VCaP (cell line): ENCODE measurements around the gene C6orf62.
"Not testable (repeated sequence)": the region's sequence is repeated elsewhere in the genome, so short reads cannot be mapped to it uniquely, and the experiment has no call there.

ENCODE experiments used
- H3K27ac ChIP-seq: fragments of 450-650 bp; 2 replicates; pipeline ENCODE4 v1.5.1; 2017
- CTCF ChIP-seq: fragments of 450-650 bp; conservative IDR thresholded peaks from 2 replicates; pipeline ENCODE4 v1.5.1; 2017; ENCODE audit warnings: mild to moderate bottlenecking, moderate library complexity

The C6orf62 gene

GRCh38 chr6:24761193-24761835, 42.4 kb upstream of the C6orf62 start:
- peak overlapping the region; percentile 73; the same call in 1 of the 2 replicates for H3K27ac ChIP-seq
- no peak for TF ChIP-seq CTCF

DNA sequence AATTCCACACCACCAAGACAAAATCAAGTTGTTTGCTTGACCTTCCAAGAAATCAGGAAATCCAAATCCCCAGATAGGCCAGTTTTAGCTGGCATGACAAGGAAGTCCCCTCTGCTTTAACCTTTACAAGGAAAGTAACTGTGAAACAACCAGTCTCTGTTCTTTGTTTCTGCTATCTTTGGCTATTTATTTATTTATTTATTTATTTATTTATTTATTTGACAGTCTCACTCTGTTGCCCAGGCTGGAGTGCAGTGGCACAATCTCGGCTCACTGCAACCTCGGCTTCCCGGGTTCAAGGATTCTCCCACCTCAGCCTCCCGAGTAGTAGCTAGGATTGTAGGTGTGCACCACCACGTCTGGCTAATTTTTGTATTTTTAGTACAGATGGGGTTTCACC, 41.3 kb upstream of the C6orf62 start:
- H3K27ac ChIP-seq = no peak overlapping the region
- TF ChIP-seq CTCF = no peak

DNA sequence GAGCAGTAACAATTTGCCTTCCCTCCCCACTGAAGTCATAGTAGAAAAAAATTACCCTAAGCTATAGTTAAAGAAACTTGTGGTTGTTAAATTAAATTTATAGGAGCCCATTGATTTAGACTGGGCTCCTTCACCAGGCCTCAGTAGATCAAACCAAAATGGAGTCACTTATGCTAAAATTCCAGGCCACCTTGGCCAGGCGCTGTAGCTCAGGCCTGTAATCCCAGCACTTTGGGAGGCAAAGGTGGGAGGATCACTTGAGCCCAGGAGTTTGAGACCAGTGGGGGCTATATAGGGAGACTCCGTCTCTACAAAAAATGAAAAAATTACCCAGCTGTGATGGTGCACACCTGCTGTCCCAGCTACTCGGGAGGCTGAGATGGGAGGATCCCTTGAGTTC, 40.8 kb upstream of the C6orf62 start:
- H3K27ac ChIP-seq = no peak overlapping the region
- TF ChIP-seq CTCF = no peak

DNA sequence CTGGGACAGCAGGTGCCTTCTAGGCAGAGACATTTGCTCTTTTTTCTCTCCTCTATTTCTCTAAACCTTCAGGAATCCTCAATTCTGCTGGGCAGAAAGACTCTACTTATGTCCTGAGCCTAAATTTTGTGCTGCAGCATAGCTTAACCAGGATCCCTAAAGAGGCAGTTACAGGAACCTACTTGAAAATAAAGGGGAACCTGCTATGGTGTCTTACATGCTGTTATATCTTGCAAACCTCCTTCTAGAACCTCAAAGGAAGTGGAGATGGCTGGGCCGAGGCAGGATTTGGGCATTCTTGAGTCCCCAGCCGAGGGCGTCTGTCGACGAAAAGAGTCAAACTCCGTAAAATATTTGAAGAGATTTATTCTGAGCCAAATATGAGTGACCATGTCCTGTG, 38.7 kb upstream of the C6orf62 start:
- H3K27ac ChIP-seq = no peak overlapping the region

DNA sequence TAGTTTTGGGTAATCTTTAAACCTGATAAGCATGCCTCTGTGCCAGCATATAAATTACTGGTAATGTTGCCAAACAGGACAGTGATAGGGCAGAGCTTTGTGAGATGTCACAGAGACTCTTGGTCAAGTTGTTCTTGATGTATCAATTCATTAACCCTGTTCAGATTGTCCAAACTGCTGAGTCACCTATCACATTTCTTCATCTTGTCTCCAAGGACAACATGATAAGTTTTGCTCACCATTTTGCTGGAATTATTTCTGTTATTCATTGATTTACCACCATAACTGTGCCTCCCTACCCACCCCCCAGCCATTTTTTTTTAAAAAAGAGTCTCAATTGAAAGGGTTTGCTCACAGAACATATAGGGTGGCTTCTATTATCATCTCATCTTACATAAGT, 36.3 kb upstream of the C6orf62 start:
- H3K27ac ChIP-seq = no peak overlapping the region
- TF ChIP-seq CTCF = no peak

More for the DNA sequence above, 38.7 kb upstream of the C6orf62 start:
- no peak for TF ChIP-seq CTCF

DNA sequence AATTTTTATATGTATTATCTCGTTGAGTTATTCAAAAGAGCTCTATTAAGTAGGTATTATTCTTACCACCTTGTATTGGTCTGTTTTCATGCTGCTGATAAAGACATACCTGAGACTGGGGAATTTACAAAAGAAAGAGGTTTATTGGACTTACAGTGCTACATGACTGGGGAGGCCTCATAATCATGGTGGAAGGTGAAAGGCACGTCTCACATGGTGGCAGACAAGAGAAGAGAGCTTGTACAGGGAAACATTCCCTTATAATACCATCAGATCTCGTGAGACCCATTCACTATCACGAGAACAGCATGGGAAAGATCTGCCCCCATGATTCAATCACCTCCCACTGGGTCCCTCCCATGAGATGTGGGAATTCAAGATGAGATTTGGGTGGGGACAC, 35.4 kb upstream of the C6orf62 start:
- not testable (repeated sequence) for H3K27ac ChIP-seq

GRCh38 chr6:24753545-24753944, 34.6 kb upstream of the C6orf62 start:
- H3K27ac ChIP-seq = no peak overlapping the region
- TF ChIP-seq CTCF = no peak

DNA sequence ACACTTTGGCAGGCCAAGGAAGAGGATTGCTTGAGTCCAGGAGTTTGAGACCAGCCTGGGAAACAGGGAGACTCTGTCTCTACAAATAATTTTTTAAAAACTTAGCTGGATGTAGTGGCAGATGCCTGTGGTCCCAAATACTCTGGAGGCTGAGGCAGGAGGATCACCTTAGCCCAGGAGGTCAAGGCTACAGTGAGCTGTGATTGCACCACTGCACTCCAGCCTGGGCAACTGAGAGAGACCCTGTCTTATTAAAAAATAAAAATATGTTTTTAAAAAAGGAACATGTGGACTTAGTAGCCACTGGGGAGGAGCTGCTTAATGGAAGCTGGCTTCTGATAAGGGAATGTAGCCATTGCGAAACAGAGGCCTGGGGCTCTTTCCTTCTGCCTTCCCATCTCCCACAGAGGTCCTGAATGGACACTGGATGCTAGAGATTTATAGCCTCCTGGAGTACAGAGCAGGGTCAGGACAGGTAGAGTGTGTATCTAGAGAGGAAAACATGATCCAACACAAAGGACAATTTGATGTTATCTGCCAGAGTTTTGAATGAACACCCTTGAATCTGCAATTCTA, 34.1 kb upstream of the C6orf62 start:
- no peak for TF ChIP-seq CTCF
- H3K27ac ChIP-seq = no peak overlapping the region
